ENCODE results near the gene HBQ1.

The HBQ1 gene

DNA sequence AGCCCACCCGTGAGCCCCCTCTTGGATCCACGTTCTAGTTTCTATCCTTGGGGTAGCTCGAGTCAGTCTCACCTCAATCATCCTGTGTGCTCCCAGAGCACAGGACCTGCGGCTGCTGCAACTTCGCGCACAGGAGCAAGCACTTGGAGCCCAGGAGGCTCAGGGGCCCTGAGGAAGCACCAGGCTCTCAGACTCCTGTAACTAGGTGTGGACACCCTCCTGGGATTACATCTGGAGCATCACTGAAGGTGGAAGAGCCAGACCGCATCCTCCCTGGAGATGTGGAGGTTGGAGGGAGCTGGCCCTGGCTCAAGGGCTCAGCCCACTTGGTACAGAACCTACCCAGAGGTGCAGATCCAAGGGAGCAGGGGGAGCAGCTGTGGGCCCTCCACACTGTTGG, 2.7 kb downstream of the HBQ1 start:
- H3K27me3 ChIP-seq (ENCODE audit: control insufficient read depth in 5 of 5, insufficient read depth in 4 of 5, low read length in 5 of 5) = peaks cover 12 to 24% (median 16%) of the 10 kb centered on the region in 5 donors
- H3K9me3 ChIP-seq (ENCODE audit: control insufficient read depth in 5 of 5, low read length in 5 of 5) = no peaks in the 10 kb centered on the region
- peaks cover 0 to 21% (median 13%) of the 10 kb centered on the region in 5 donors for H3K4me1 ChIP-seq (ENCODE audit: control insufficient read depth in 5 of 5, insufficient read depth in 5 of 5, low read length in 5 of 5)

DNA sequence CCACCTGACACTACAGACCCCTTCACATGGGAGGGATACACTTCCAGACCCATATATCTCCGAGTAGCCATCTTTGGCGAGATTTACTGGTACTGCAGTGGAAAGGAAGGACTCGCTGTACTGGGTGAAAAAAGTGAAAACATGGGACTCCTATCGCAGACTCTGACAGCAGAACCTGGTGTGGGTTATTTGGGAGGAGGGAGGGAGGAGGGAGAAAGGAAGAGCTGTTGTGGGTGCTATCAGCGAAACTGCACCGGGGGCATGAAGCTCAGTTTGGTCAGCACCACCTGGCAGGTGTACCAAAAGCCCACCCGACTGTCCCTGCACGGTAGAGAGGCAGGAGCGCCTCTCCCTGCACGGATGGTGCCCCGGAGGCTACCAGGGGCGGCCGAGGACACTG, 5.0 kb downstream of the HBQ1 start:
- H3K27ac ChIP-seq (ENCODE audit: low read depth, low read length) = no peak overlapping the region
- peaks cover 0 to 41% (median 33%) of the 10 kb centered on the region in 5 donors for H3K36me3 ChIP-seq (ENCODE audit: control insufficient read depth in 5 of 5, insufficient read depth in 5 of 5, low read length in 5 of 5)
- no peak overlapping the region for H3K4me3 ChIP-seq (ENCODE audit: low read depth in 1 of 5, low read length in 5 of 5)
- peaks cover 0 to 6% (median 3%) of the 10 kb centered on the region in 5 donors for H3K27me3 ChIP-seq (ENCODE audit: control insufficient read depth in 5 of 5, insufficient read depth in 4 of 5, low read length in 5 of 5)
- H3K9ac ChIP-seq (ENCODE audit: low read length in 5 of 5) = no peak overlapping the region
- H3K9me3 ChIP-seq (ENCODE audit: control insufficient read depth in 5 of 5, low read length in 5 of 5) = no peaks in the 10 kb centered on the region
- H3K4me1 ChIP-seq (ENCODE audit: control insufficient read depth in 5 of 5, insufficient read depth in 5 of 5, low read length in 5 of 5) = peaks cover 0 to 16% (median 13%) of the 10 kb centered on the region in 5 donors

More for the DNA sequence above, 2.7 kb downstream of the HBQ1 start:
- Histone ChIP-seq H3K36me3 (ENCODE audit: control insufficient read depth in 5 of 5, insufficient read depth in 5 of 5, low read length in 5 of 5) (peaks cover 0 to 20% (median 13%) of the 10 kb centered on the region in 5 donors), H3K4me3 (ENCODE audit: low read depth in 1 of 5, low read length in 5 of 5) (no peak overlapping the region), H3K9ac (ENCODE audit: low read length in 5 of 5) (no peak overlapping the region), H3K27ac (ENCODE audit: low read depth, low read length) (no peak overlapping the region)

DNA sequence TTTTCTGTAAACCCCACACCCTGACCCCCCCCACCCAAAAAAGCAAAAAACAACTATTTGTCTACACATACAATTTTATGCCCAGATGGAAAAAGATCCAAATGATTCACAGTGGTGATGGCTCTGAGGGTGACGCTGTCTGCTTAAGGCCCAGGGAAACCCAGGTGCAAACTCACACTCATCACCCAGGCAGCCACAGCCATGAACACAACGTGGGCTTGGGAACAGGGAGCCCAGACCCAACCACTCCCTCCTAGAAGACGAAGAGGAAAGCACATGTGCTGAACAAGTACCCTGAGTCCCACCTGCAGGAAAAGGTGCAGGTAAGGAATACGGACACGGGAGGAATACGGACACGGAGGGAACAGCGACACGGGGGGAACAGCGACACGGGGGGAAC, 5.4 kb downstream of the HBQ1 start:
- H3K27ac ChIP-seq (ENCODE audit: low read depth, low read length) = no peak overlapping the region
- H3K27me3 ChIP-seq (ENCODE audit: control insufficient read depth in 5 of 5, insufficient read depth in 4 of 5, low read length in 5 of 5) = peaks cover 0 to 3% (median 0%) of the 10 kb centered on the region in 5 donors
- H3K9me3 ChIP-seq (ENCODE audit: control insufficient read depth in 5 of 5, low read length in 5 of 5) = no peaks in the 10 kb centered on the region
- no peak overlapping the region for H3K4me3 ChIP-seq (ENCODE audit: low read depth in 1 of 5, low read length in 5 of 5)
- peaks cover 0 to 46% (median 37%) of the 10 kb centered on the region in 5 donors for H3K36me3 ChIP-seq (ENCODE audit: control insufficient read depth in 5 of 5, insufficient read depth in 5 of 5, low read length in 5 of 5)
- H3K4me1 ChIP-seq (ENCODE audit: control insufficient read depth in 5 of 5, insufficient read depth in 5 of 5, low read length in 5 of 5) = peaks cover 0 to 11% (median 9%) of the 10 kb centered on the region in 5 donors
- no peak overlapping the region for H3K9ac ChIP-seq (ENCODE audit: low read length in 5 of 5)

DNA sequence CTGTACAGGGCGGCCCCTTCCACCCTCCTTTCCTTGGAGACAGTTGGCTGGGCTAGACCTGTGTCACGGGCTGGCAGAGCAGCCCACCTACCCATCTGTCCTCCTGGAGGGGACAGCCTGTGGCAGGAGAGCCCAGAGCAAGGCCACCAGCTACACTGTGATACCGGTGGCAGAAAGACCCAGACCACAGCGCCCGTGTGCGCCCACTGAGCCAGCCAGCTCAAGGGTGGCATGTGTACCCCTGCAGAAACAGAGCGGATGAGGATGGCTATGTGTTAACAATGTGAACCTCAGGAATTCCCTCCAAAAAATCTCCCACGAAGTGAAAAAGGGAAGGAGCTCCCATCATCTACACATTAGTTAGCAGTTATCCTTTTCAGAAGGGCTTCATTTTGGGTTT, 7.1 kb downstream of the HBQ1 start:
- Histone ChIP-seq H3K27me3 (ENCODE audit: control insufficient read depth in 5 of 5, insufficient read depth in 4 of 5, low read length in 5 of 5) (no peaks in the 10 kb centered on the region), H3K9ac (ENCODE audit: low read length in 5 of 5) (no peak overlapping the region), H3K27ac (ENCODE audit: low read depth, low read length) (no peak overlapping the region), H3K36me3 (ENCODE audit: control insufficient read depth in 5 of 5, insufficient read depth in 5 of 5, low read length in 5 of 5) (peaks cover 0 to 62% (median 53%) of the 10 kb centered on the region in 5 donors), H3K4me1 (ENCODE audit: control insufficient read depth in 5 of 5, insufficient read depth in 5 of 5, low read length in 5 of 5) (no peaks in the 10 kb centered on the region), H3K9me3 (ENCODE audit: control insufficient read depth in 5 of 5, low read length in 5 of 5) (no peaks in the 10 kb centered on the region), H3K4me3 (ENCODE audit: low read depth in 1 of 5, low read length in 5 of 5) (no peak overlapping the region)

DNA sequence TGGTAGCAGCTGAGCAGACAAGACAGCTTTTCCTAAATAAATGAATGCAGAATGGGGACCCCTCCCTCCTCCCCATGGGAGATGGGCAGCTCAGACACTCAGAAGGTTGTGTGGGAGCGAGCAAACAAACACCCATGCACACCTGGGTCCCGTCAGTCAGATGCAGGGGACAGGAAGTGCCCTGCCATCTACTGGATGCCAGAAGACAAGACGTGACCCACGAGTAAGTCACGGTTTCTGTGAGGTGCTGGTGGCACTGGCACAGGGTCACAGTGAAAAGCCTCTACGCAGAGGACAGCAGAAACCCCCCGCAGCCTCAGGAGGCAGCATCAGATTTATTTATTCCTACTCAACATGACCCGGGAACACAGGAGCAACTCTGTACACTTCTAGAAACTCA, 8.4 kb downstream of the HBQ1 start:
- no peaks in the 10 kb centered on the region for H3K27me3 ChIP-seq (ENCODE audit: control insufficient read depth in 5 of 5, insufficient read depth in 4 of 5, low read length in 5 of 5)
- no peak overlapping the region for H3K27ac ChIP-seq (ENCODE audit: low read depth, low read length)
- H3K36me3 ChIP-seq (ENCODE audit: control insufficient read depth in 5 of 5, insufficient read depth in 5 of 5, low read length in 5 of 5) = peaks cover 0 to 75% (median 59%) of the 10 kb centered on the region in 5 donors
- no peaks in the 10 kb centered on the region for H3K9me3 ChIP-seq (ENCODE audit: control insufficient read depth in 5 of 5, low read length in 5 of 5)
- peak overlapping the region in 1 of 5 donors; percentile 17 for H3K9ac ChIP-seq (ENCODE audit: low read length in 5 of 5)
- H3K4me3 ChIP-seq (ENCODE audit: low read depth in 1 of 5, low read length in 5 of 5) = no peak overlapping the region
- H3K4me1 ChIP-seq (ENCODE audit: control insufficient read depth in 5 of 5, insufficient read depth in 5 of 5, low read length in 5 of 5) = no peaks in the 10 kb centered on the region

DNA sequence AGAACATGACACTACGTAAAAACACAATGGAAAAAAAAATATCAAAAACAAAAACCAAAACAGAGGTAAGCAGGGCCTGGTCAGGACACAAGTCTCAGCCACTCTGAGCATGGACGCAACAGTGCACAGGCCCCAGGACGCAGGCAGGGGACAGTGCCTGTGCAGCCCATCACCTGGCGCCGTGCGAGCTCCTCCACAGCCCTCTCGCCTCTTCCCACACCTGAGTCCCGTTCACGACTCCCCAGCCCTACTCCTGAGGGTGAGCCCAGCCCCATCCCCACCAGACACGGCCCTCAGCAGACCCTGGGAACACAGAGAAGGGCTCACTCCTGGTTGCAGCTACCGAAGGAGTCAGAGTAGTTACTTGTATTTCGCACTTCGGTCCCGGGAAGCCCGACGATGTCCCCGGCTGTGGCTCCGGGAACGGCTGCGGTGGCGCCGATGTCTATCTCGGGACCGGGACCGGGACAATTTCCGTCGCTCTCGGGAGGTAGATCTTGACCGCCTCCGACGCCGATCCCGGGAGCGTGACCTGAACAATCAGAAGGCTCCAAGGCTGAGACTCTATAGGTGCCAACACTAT, 9.4 kb downstream of the HBQ1 start:
- Histone ChIP-seq H3K4me1 (ENCODE audit: control insufficient read depth in 5 of 5, insufficient read depth in 5 of 5, low read length in 5 of 5) (no peaks in the 10 kb centered on the region), H3K4me3 (ENCODE audit: low read depth in 1 of 5, low read length in 5 of 5) (no peak overlapping the region), H3K9me3 (ENCODE audit: control insufficient read depth in 5 of 5, low read length in 5 of 5) (no peaks in the 10 kb centered on the region), H3K27me3 (ENCODE audit: control insufficient read depth in 5 of 5, insufficient read depth in 4 of 5, low read length in 5 of 5) (no peaks in the 10 kb centered on the region), H3K36me3 (ENCODE audit: control insufficient read depth in 5 of 5, insufficient read depth in 5 of 5, low read length in 5 of 5) (peaks cover 2 to 84% (median 68%) of the 10 kb centered on the region in 5 donors), H3K9ac (ENCODE audit: low read length in 5 of 5) (no peak overlapping the region), H3K27ac (ENCODE audit: low read depth, low read length) (no peak overlapping the region)

DNA sequence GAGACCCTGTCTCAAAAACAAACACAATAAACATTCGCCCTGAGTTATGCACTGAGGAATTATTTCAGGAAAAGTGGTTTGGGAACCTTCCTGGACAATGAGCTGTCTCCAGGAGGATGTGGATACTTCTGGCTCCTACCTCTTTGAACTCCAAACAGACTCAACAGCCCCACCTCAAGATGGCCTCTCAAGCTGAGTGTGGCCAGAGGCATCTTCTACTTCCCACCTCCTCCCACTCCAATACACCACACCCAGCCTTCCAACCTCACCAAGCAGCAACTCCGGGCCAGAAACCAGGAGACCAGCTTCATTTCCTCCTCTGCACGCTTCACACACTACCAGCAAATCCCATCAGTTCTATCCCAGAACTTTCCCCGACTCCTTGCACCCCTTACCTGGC, 11.6 kb downstream of the HBQ1 start:
- Histone ChIP-seq H3K27ac (ENCODE audit: low read depth, low read length) (no peak overlapping the region), H3K27me3 (ENCODE audit: control insufficient read depth in 5 of 5, insufficient read depth in 4 of 5, low read length in 5 of 5) (no peaks in the 10 kb centered on the region), H3K9ac (ENCODE audit: low read length in 5 of 5) (no peak overlapping the region), H3K36me3 (ENCODE audit: control insufficient read depth in 5 of 5, insufficient read depth in 5 of 5, low read length in 5 of 5) (peaks cover 4 to 95% (median 84%) of the 10 kb centered on the region in 5 donors), H3K9me3 (ENCODE audit: control insufficient read depth in 5 of 5, low read length in 5 of 5) (no peaks in the 10 kb centered on the region), H3K4me3 (ENCODE audit: low read depth in 1 of 5, low read length in 5 of 5) (no peak overlapping the region), H3K4me1 (ENCODE audit: control insufficient read depth in 5 of 5, insufficient read depth in 5 of 5, low read length in 5 of 5) (no peaks in the 10 kb centered on the region)

DNA sequence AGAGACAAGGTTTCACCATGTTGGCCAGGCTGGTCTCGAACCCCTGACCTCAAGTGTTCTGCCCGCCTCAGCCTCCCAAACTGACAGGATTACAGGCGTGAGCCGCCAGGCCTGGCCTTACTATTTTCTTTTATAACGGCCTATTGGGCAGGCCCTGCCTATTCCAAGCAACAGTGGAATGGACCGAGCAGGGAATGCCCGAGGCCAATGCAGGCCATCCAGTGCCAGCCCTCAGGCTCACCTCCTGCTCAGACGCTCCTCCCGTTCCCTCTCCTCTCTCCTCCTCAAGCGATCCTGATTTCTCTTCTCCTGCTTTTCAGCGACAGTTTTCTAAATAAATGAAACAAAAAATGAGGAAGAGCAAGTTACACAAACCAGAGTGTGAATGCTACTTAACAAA, 12.4 kb downstream of the HBQ1 start:
- Histone ChIP-seq H3K9me3 (ENCODE audit: control insufficient read depth in 5 of 5, low read length in 5 of 5) (no peaks in the 10 kb centered on the region), H3K36me3 (ENCODE audit: control insufficient read depth in 5 of 5, insufficient read depth in 5 of 5, low read length in 5 of 5) (peaks cover 4 to 97% (median 83%) of the 10 kb centered on the region in 5 donors), H3K4me3 (ENCODE audit: low read depth in 1 of 5, low read length in 5 of 5) (no peak overlapping the region), H3K9ac (ENCODE audit: low read length in 5 of 5) (no peak overlapping the region), H3K27ac (ENCODE audit: low read depth, low read length) (no peak overlapping the region), H3K27me3 (ENCODE audit: control insufficient read depth in 5 of 5, insufficient read depth in 4 of 5, low read length in 5 of 5) (no peaks in the 10 kb centered on the region), H3K4me1 (ENCODE audit: control insufficient read depth in 5 of 5, insufficient read depth in 5 of 5, low read length in 5 of 5) (peaks cover 0 to 2% (median 0%) of the 10 kb centered on the region in 5 donors)

DNA sequence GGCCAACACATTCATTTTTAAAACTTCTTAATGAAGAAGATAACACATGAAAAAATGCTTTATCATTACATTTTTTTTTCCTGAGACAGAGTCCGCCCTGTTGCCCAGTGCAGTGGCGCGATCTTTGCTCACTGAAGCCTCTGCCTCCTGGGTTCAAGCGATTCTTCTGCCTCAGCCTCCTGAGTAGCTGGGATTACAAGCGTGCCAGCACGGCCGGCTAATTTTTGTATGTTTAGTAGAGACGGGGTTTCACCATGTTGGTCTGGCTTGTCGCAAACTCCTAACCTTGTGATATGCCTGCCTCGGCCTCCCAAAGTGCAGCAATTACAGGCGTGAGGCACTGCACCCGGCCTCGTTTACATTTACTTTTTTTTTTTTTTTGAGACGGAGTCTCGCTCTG, 13.2 kb downstream of the HBQ1 start:
- Histone ChIP-seq H3K9me3 (ENCODE audit: control insufficient read depth in 5 of 5, low read length in 5 of 5) (no peaks in the 10 kb centered on the region), H3K9ac (ENCODE audit: low read length in 5 of 5) (no peak overlapping the region), H3K4me3 (ENCODE audit: low read depth in 1 of 5, low read length in 5 of 5) (no peak overlapping the region), H3K36me3 (ENCODE audit: control insufficient read depth in 5 of 5, insufficient read depth in 5 of 5, low read length in 5 of 5) (peaks cover 6 to 97% (median 84%) of the 10 kb centered on the region in 5 donors), H3K4me1 (ENCODE audit: control insufficient read depth in 5 of 5, insufficient read depth in 5 of 5, low read length in 5 of 5) (peaks cover 0 to 2% (median 0%) of the 10 kb centered on the region in 5 donors), H3K27me3 (ENCODE audit: control insufficient read depth in 5 of 5, insufficient read depth in 4 of 5, low read length in 5 of 5) (no peaks in the 10 kb centered on the region), H3K27ac (ENCODE audit: low read depth, low read length) (no peak overlapping the region)

DNA sequence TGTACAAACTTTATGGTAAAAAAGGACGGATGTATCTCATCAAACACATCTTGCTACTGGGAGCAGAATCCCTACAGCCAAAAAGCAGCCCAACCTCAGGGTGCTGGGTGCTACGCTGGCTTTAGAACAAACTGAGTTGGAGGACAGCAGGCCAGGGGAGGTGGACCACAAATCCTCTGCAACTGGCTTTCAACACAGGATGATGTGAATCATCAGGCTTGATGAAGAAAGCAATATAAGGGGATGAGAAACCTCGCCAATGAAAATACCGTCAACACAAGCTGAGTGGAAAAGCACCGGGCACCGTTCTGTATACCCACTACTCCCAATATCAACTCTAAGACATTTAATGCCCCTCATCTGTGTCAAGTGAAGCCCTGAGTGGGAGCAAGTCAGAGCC, 14.3 kb downstream of the HBQ1 start:
- Histone ChIP-seq H3K9me3 (ENCODE audit: control insufficient read depth in 5 of 5, low read length in 5 of 5) (no peaks in the 10 kb centered on the region), H3K27ac (ENCODE audit: low read depth, low read length) (no peak overlapping the region), H3K4me1 (ENCODE audit: control insufficient read depth in 5 of 5, insufficient read depth in 5 of 5, low read length in 5 of 5) (peaks cover 0 to 2% (median 0%) of the 10 kb centered on the region in 5 donors), H3K4me3 (ENCODE audit: low read depth in 1 of 5, low read length in 5 of 5) (no peak overlapping the region), H3K27me3 (ENCODE audit: control insufficient read depth in 5 of 5, insufficient read depth in 4 of 5, low read length in 5 of 5) (no peaks in the 10 kb centered on the region), H3K9ac (ENCODE audit: low read length in 5 of 5) (peak overlapping the region in 1 of 5 donors; percentile 37), H3K36me3 (ENCODE audit: control insufficient read depth in 5 of 5, insufficient read depth in 5 of 5, low read length in 5 of 5) (peaks cover 6 to 97% (median 80%) of the 10 kb centered on the region in 5 donors)
